Left renal pelvis (tissue), 4 donors: ENCODE data around the gene RTF2. TPM values are rescaled to one million over a fixed set of nuclear protein-coding genes. Genes with fewer than 3 reads are reported as not detected.
"Not testable (repeated sequence)": the region's sequence is repeated elsewhere in the genome, so short reads cannot be mapped to it uniquely, and the experiment has no call there.

Experiments used
- DNase-seq, 4 donors: peaks; one replicate each; pipeline ENCODE4 v3.0.0-alpha.2; 2013; ENCODE audit warnings: low read depth in 4 of 4, low spot score in 3 of 4
- polyA plus RNA-seq, 4 donors: library from polyadenylated mRNA; unstranded; fragments of 120-200 nt; gene quantifications; one replicate each; pipeline ENCODE4 v1.2.1, GENCODE V29; 2013; ENCODE audit not compliant: insufficient read length in 4 of 4

The RTF2 gene
- polyA plus RNA-seq, 4 donors: 94.5 to 134 (median 129) TPM

GRCh38 chr20:56532946-56533345, 64.5 kb downstream of the RTF2 start, which contains the start of gene FAM209B:
FAM209B (plus strand) TSS chr20:56533246; CDS start chr20:56533342, 96 bp downstream.
- not testable (repeated sequence) for DNase-seq

GRCh38 chr20:56537997-56538396, 69.6 kb downstream of the RTF2 start:
- no peak for DNase-seq

- DNase-seq: no peak
Observed at GRCh38 chr20:56540415-56540814, 72.0 kb downstream of the RTF2 start.

GRCh38 chr20:56542489-56543030, 74.1 kb downstream of the RTF2 start:
- DNase-seq: no peak

- DNase-seq: no peak
Observed at GRCh38 chr20:56551571-56551970, 83.1 kb downstream of the RTF2 start.

- no peak for DNase-seq
Observed at GRCh38 chr20:56552911-56553629, 84.6 kb downstream of the RTF2 start.

GRCh38 chr20:56554869-56555268, 86.4 kb downstream of the RTF2 start:
- DNase-seq: no peak

GRCh38 chr20:56558968-56559367, 90.5 kb downstream of the RTF2 start:
- DNase-seq: no peak

- not testable (repeated sequence) for DNase-seq
Observed at GRCh38 chr20:56564526-56564925, 96.1 kb downstream of the RTF2 start.

- DNase-seq: no peak
Observed at GRCh38 chr20:56565511-56565910, 97.1 kb downstream of the RTF2 start.

GRCh38 chr20:56566621-56567020, 98.2 kb downstream of the RTF2 start:
- DNase-seq: no peak

Other genes starting within 250 kb of the RTF2 start
- not detected for gene MC3R, start 219.9 kb upstream of the RTF2 start, polyA plus RNA-seq
- gene FAM210B, start 109.7 kb upstream of the RTF2 start, polyA plus RNA-seq: 10 to 100 TPM; 38.7 to 84.7 (median 43.4) TPM
- gene AURKA, start 76.4 kb upstream of the RTF2 start, polyA plus RNA-seq: 10 to 100 TPM; 13.2 to 16.5 (median 15.2) TPM
- gene CSTF1, start 76.0 kb upstream of the RTF2 start, polyA plus RNA-seq: 10 to 100 TPM; 32.3 to 46.5 (median 42.6) TPM
- 1 to 10 TPM in 3 of 4 donors, under 1 TPM in 1; 0.63 to 3.3 (median 2.8) TPM for gene CASS4, start 56.4 kb upstream of the RTF2 start, polyA plus RNA-seq
- under 1 TPM in 3 of 4 donors, not detected in 1; 0.29 to 0.40 (median 0.35) TPM for gene FAM209A, start 56.1 kb downstream of the RTF2 start, polyA plus RNA-seq
- gene FAM209B, start 64.6 kb downstream of the RTF2 start, polyA plus RNA-seq: under 1 TPM; 0.27 to 0.34 (median 0.30) TPM
- gene TFAP2C, start 160.7 kb downstream of the RTF2 start, polyA plus RNA-seq: 1 to 10 TPM in 3 of 4 donors, under 1 TPM in 1; 0.12 to 1.8 (median 1.2) TPM